ENCODE measurements around the gene ZCCHC8.
"Not testable (repeated sequence)": the region's sequence is repeated elsewhere in the genome, so short reads cannot be mapped to it uniquely, and the experiment has no call there.

ZCCHC8 gene

DNA sequence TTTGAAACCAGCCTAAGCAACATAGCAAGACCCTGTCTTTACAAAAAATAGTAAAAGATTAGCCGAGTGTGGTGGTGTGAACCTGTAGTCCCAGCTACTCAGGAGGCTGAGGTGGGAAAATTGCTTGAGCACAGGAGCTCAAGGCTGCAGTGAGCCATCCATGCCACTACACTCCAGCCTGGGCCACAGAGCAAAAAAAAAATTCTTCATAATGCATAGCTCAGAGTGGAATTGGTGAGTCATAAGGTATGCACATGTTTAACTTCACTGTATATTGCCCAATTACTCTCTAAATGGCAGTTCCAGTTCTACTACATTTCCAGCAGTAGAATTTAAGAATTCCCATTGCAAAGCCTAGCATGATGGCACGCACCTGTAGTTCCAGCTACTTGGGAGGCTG is 51.4 kb downstream of the ZCCHC8 start:
- POLR2A ChIA-PET = interaction anchor here (0.8 kb wide), 1 partner anchor 1933 kb away, joined by 5 read pairs; no protein-coding TSS in a partner anchor
- CTCF ChIA-PET = no interaction called here

DNA sequence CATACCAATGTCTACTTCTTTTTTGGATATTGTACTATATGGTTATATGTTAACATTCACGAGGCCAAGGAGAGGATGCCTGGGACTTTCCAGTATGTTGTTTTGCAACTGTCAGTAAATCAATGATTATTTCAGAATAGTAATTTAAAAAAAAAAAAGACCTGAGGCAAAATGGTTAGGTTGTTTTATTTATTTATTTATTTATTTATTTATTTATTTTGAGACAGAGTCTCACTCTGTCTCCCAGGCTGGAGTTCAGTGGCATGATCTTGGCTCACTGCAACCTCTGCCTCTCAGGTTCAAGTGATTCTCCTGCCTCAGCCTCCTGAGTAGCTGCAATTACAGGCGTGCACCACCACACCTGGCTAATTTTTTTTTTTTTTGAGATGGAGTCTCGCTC is 52.9 kb downstream of the ZCCHC8 start:
- CTCF ChIA-PET; POLR2A ChIA-PET; DNase-seq (ENCODE audit: extremely low spot score): not testable (repeated sequence)

More for the DNA sequence above, 51.4 kb downstream of the ZCCHC8 start:
- DNase-seq (ENCODE audit: extremely low spot score) = no peak
- no peak for TF ChIP-seq CTBP1 (IDR thresholded peaks at IDR 0.05; ENCODE audit: borderline replicate concordance)
- no peak for TF ChIP-seq FOXK2 (IDR thresholded peaks at IDR 0.05)
- TF ChIP-seq, protein P1, sequence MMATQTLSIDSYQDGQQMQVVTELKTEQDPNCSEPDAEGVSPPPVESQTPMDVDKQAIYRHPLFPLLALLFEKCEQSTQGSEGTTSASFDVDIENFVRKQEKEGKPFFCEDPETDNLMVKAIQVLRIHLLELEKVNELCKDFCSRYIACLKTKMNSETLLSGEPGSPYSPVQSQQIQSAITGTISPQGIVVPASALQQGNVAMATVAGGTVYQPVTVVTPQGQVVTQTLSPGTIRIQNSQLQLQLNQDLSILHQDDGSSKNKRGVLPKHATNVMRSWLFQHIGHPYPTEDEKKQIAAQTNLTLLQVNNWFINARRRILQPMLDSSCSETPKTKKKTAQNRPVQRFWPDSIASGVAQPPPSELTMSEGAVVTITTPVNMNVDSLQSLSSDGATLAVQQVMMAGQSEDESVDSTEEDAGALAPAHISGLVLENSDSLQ (IDR thresholded peaks at IDR 0.05) = no peak
- TF ChIP-seq BHLHE40 (IDR thresholded peaks at IDR 0.05; ENCODE audit: borderline replicate concordance) = no peak
- TF ChIP-seq FOXA1 (IDR thresholded peaks at IDR 0.05) = no peak
- no peak for TF ChIP-seq SP1 (IDR thresholded peaks at IDR 0.05)
- TF ChIP-seq TARDBP (IDR thresholded peaks at IDR 0.05) = no peak
- TF ChIP-seq LEF1 (IDR thresholded peaks at IDR 0.05; ENCODE audit: borderline replicate concordance) = no peak
- TF ChIP-seq L3MBTL2 (conservative IDR thresholded peaks at IDR 0.05) = no peak
- no peak for TF ChIP-seq NFRKB (IDR thresholded peaks at IDR 0.05)
- TF ChIP-seq SUZ12 (IDR thresholded peaks at IDR 0.05) = no peak

DNA sequence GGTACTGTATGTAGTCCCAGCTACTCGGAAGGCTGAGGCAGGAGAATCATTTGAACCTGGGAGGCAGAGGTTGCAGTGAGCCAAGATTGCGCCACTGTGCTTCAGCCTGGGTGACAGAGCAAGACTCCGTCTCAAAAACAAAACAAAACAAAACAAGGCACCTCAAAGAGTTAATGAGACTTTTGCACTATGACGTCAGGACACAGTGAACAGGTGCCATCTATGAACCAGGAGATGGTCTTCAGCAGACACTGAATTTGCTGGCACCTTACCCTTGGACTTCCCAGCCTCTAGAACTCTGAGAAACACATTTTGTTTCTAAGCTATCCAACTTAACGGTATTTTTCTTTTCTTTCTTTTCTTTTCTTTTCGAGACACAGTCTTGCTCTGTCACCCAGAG is 54.3 kb downstream of the ZCCHC8 start:
- DNase-seq (ENCODE audit: extremely low spot score); CTCF ChIA-PET; POLR2A ChIA-PET: not testable (repeated sequence)

DNA sequence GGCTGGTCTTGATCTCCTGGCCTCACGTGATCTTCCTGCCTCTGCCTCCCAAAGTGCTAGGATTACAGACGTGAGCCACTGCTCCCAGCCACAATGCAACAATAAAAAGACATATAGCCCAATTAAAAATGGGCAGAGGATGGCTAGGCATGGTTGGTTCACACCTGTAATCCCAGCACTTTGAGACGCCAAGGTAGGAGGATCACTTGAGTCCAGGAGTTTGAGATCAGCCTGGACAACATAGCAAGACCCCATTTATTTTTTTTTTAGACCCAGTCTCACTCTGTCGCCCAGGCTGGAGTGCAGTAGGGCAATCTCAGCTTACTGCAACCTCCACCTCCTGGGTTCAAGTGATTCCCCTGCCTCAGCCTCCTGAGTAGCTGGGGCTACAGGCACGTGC is 56.7 kb downstream of the ZCCHC8 start:
- POLR2A ChIA-PET; DNase-seq (ENCODE audit: extremely low spot score); CTCF ChIA-PET: not testable (repeated sequence)

DNA sequence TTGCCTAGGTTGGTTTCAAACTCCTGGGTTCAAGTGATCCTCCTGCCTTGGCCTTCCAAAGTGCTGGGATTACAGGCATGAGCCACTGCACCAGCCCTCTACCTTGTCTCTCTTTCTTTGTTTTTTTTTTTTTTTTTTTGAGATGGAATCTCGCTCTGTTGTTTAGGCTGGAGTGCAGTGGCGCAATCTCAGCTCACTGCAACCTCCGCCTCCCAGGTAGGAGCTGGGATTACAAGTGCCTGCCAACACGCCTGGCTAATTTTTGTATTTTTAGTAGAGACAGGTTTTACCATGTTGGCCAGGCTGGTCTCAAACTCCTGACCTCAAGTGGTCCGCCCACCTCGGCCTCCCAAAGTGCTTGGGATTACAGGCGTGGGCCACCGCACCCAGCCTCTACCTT is 61.9 kb downstream of the ZCCHC8 start:
- CTCF ChIA-PET; DNase-seq (ENCODE audit: extremely low spot score): not testable (repeated sequence)
- POLR2A ChIA-PET = interaction anchor here (1.8 kb wide), 1 partner anchor 39 kb away, joined by 10 read pairs; no protein-coding TSS in a partner anchor

DNA sequence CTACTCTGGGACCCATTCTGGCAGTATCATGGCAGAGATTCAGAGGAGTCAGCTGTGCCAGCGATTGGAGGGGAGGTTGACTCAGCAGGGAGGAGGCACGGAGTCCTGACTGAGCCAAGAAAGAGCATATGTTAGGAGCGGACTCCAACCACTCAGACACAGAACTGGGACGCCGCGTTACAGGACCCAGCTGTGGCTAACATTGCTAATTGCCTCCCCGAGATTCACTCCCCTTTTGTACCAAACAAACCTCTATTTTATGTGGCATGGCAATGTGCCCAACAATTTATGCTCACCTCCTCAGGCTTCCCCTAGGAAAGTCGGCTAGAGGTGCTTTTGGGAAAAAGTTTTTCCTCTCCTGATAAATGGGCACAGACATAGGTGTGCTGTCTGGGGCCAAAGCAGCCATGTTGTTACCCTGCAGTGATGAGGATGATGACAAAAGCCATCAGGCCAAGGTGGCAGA is 63.0 kb downstream of the ZCCHC8 start:
- ChIA-PET POLR2A (interaction anchor here (1.8 kb wide), 1 partner anchor 38 kb away, joined by 10 read pairs; no protein-coding TSS in a partner anchor), CTCF (no interaction called here)
- no peak for TF ChIP-seq ARNT (IDR thresholded peaks at IDR 0.05)
- TF ChIP-seq, protein P1 (IDR thresholded peaks at IDR 0.05) = no peak
- no peak for TF ChIP-seq ELF4 (IDR thresholded peaks at IDR 0.05)
- no peak for TF ChIP-seq LEF1 (IDR thresholded peaks at IDR 0.05; ENCODE audit: borderline replicate concordance)
- TF ChIP-seq SUZ12 (IDR thresholded peaks at IDR 0.05) = no peak
- no peak for TF ChIP-seq ZNF384 (IDR thresholded peaks at IDR 0.05)
- TF ChIP-seq HDGF (IDR thresholded peaks at IDR 0.05; ENCODE audit: borderline replicate concordance) = no peak
- TF ChIP-seq FOXA1 (IDR thresholded peaks at IDR 0.05) = no peak
- no peak for TF ChIP-seq FOXK2 (IDR thresholded peaks at IDR 0.05)
- no peak for TF ChIP-seq BHLHE40 (IDR thresholded peaks at IDR 0.05; ENCODE audit: borderline replicate concordance)
- TF ChIP-seq SP1 (IDR thresholded peaks at IDR 0.05) = no peak
- no peak for TF ChIP-seq L3MBTL2 (conservative IDR thresholded peaks at IDR 0.05)
- TF ChIP-seq TARDBP (IDR thresholded peaks at IDR 0.05) = no peak
- no peak for TF ChIP-seq FOXM1 (IDR thresholded peaks at IDR 0.05; ENCODE audit: borderline replicate concordance)
- no peak for TF ChIP-seq CTBP1 (IDR thresholded peaks at IDR 0.05; ENCODE audit: borderline replicate concordance)
- TF ChIP-seq NFRKB (IDR thresholded peaks at IDR 0.05) = no peak
- no peak for DNase-seq (ENCODE audit: extremely low spot score)

DNA sequence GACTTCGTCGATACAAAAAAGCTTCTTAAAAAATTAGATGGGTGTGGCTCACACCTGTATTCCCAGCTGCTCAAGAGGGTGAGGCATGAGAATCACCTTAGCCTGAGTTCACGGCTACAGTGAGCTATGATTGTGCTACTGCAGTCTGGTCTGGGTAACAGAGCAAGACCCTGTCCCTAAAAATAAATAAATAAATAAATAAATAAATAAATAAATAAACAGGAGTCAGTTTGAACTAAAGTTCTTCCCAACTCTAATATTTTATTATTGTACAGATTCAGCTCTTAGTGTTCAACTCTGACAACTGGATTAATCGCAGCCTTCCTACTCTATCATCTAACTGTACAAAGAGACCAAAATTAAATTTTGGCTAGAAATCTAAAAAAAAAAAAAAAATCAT is 65.5 kb downstream of the ZCCHC8 start:
- no peak for TF ChIP-seq SP1 (IDR thresholded peaks at IDR 0.05)
- no peak for TF ChIP-seq SUZ12 (IDR thresholded peaks at IDR 0.05)
- TF ChIP-seq LEF1 (IDR thresholded peaks at IDR 0.05; ENCODE audit: borderline replicate concordance) = no peak
- TF ChIP-seq TARDBP (IDR thresholded peaks at IDR 0.05) = no peak
- no peak for TF ChIP-seq FOXM1 (IDR thresholded peaks at IDR 0.05; ENCODE audit: borderline replicate concordance)
- no peak for TF ChIP-seq FOXK2 (IDR thresholded peaks at IDR 0.05)
- no peak for TF ChIP-seq BHLHE40 (IDR thresholded peaks at IDR 0.05; ENCODE audit: borderline replicate concordance)
- TF ChIP-seq ELF4 (IDR thresholded peaks at IDR 0.05) = no peak
- TF ChIP-seq, protein P1 (IDR thresholded peaks at IDR 0.05) = no peak
- TF ChIP-seq ZNF384 (IDR thresholded peaks at IDR 0.05) = no peak
- TF ChIP-seq CTBP1 (IDR thresholded peaks at IDR 0.05; ENCODE audit: borderline replicate concordance) = no peak
- no peak for TF ChIP-seq FOXA1 (IDR thresholded peaks at IDR 0.05)
- TF ChIP-seq L3MBTL2 (conservative IDR thresholded peaks at IDR 0.05) = no peak
- no peak for TF ChIP-seq HDGF (IDR thresholded peaks at IDR 0.05; ENCODE audit: borderline replicate concordance)
- CTCF ChIA-PET = no interaction called here
- POLR2A ChIA-PET = interaction anchor here (0.6 to 1.0 kb wide), 2 partner anchors 36 to 66 kb away, joined by 3 read pairs; no protein-coding TSS in a partner anchor
- no peak for DNase-seq (ENCODE audit: extremely low spot score)

DNA sequence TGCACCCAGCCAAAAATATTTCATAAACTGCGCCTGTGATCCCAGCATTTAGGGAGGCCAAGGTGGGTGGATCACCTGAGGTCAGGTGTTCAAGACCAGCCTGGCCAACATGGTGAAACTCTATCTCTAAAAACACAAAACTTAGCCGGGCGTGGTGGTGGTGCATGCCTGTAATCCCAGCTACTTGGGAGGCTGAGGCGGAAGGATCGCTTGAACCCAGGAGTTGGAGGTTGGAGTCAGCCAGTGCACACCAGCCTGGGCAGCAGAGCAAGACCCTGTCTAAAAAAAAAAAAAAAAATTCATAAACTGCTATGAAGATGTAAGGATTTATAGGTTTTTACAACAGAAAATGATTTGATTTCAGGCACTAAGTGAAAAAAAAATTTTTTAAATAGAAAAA is 71.7 kb downstream of the ZCCHC8 start:
- POLR2A ChIA-PET; CTCF ChIA-PET; DNase-seq (ENCODE audit: extremely low spot score): not testable (repeated sequence)

Measured in HEK293T (cell line).